K562 (cell line): ENCODE results near the gene IL11.

Experiments
- SPI1 ChIP-seq: IDR thresholded peaks from 2 replicates; pipeline ENCODE4 v1.6.1; 2011; ENCODE audit warnings: low read depth, low read length, control low read depth, borderline replicate concordance
- ZNF280B ChIP-seq: fragments of 250-450 bp; sonication (Bioruptor Pico); IDR thresholded peaks from 2 replicates; pipeline ENCODE4 v1.5.1; 2021; ENCODE audit warnings: mild to moderate bottlenecking
- TF ChIP-seq, protein P1 (sequence below), 3 experiments: IDR thresholded peaks in 2 of 3; conservative IDR thresholded peaks in 1 of 3; 2 replicates each; pipeline ENCODE4 v1.5.1; 2011 to 2012; ENCODE audit warnings: low read length in 3 of 3, mild to moderate bottlenecking in 3 of 3, control low read depth in 2 of 3, improper control_type of control experiment in 1 of 3, inconsistent platforms in 1 of 3, low read depth in 1 of 3, mixed read lengths in 1 of 3, moderate library complexity in 1 of 3; ENCODE audit not compliant: insufficient read depth in 2 of 3

DNA sequence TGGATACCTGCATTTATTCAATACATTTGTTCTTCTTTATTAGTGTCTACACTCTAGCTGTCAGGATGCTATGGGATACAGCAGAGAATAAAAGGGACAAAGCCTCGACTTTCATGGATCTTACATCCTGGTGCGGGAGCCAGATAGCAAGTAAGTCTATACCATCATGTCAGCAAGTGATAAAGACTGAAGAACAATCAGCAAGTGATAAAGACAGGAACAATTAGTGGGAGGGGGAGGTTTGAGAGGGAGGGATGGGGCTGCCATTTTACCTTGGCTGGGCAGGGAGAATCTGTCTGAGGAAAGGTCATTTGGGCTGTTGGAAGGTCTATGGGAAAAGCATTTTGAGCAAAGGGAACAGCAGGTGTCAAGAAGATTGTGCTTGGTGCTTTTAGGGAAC lies 39.9 kb upstream of the IL11 start:
- TF ChIP-seq, protein P1, sequence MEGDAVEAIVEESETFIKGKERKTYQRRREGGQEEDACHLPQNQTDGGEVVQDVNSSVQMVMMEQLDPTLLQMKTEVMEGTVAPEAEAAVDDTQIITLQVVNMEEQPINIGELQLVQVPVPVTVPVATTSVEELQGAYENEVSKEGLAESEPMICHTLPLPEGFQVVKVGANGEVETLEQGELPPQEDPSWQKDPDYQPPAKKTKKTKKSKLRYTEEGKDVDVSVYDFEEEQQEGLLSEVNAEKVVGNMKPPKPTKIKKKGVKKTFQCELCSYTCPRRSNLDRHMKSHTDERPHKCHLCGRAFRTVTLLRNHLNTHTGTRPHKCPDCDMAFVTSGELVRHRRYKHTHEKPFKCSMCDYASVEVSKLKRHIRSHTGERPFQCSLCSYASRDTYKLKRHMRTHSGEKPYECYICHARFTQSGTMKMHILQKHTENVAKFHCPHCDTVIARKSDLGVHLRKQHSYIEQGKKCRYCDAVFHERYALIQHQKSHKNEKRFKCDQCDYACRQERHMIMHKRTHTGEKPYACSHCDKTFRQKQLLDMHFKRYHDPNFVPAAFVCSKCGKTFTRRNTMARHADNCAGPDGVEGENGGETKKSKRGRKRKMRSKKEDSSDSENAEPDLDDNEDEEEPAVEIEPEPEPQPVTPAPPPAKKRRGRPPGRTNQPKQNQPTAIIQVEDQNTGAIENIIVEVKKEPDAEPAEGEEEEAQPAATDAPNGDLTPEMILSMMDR (IDR thresholded peaks at IDR 0.05 in 2 of 3, conservative IDR thresholded peaks at IDR 0.05 in 1 of 3; ENCODE audit: insufficient read depth in 2 of 3, low read depth in 1 of 3, low read length in 3 of 3), result no peak
- TF ChIP-seq SPI1 (no peak), ZNF280B (no peak)
